ENCODE measurements around the gene MRFAP1. TPM values are rescaled to one million over a fixed set of nuclear protein-coding genes. Genes with fewer than 3 reads are reported as not detected.

MRFAP1 gene
- total and polyA plus RNA-seq, 10 of the 15 experiments (the other 5 are each of a cell fraction or from before 2014, with no cell fraction given): 18.7 to 105 (median 80.8) TPM

DNA sequence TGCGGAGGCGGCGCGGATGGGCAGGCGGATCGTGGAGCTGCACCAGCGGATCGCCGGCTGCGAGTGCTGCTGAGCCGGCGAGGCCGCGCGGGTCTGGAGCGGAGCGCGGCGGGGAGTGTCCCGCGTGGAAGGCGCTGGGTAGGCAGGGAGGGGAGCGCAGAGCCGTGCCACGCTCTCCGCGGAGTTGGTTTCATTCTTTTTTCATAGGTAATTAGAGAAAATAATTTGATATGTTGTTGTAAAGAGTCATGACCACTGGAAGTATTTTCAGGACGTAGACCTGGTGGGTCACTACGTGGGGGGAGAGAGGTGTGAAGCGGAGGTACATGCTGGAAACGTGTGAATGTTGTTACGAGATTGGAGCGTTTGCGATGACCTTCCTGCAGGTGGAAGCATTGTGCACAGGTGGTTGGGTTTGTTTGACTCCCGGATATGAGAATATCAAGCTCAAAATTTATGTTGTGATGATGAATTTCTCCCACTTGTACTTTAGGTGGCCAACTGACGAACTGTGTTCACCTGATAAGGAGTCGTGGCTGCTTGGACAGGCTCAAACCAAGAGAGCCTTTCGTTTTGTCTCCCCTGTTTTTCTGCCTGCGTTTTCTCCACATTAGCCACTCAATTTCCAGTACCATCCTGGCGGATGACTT, 34.1 kb downstream of the MRFAP1 start (continued):
- TF ChIP-seq JUND (IDR thresholded peaks at IDR 0.05; ENCODE audit: low read depth, low read length): no peak
- TF ChIP-seq TCF7 (IDR thresholded peaks at IDR 0.05; ENCODE audit: borderline replicate concordance): no peak
- TF ChIP-seq, protein P1, sequence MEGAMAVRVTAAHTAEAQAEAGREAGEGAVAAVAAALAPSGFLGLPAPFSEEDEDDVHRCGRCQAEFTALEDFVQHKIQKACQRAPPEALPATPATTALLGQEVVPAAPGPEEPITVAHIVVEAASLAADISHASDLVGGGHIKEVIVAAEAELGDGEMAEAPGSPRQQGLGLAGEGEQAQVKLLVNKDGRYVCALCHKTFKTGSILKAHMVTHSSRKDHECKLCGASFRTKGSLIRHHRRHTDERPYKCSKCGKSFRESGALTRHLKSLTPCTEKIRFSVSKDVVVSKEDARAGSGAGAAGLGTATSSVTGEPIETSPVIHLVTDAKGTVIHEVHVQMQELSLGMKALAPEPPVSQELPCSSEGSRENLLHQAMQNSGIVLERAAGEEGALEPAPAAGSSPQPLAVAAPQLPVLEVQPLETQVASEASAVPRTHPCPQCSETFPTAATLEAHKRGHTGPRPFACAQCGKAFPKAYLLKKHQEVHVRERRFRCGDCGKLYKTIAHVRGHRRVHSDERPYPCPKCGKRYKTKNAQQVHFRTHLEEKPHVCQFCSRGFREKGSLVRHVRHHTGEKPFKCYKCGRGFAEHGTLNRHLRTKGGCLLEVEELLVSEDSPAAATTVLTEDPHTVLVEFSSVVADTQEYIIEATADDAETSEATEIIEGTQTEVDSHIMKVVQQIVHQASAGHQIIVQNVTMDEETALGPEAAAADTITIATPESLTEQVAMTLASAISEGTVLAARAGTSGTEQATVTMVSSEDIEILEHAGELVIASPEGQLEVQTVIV (IDR thresholded peaks at IDR 0.05; ENCODE audit: borderline replicate concordance, partially characterized antibody): peak; percentile 87
- 0 out of 2 replicates have a peak, but pooled peaks have one; percentile 64 for TF ChIP-seq WRNIP1 (IDR thresholded peaks at IDR 0.05; ENCODE audit: borderline replicate concordance, low read depth, low read length)
- no peak for TF ChIP-seq NFXL1 (IDR thresholded peaks at IDR 0.05; ENCODE audit: borderline replicate concordance)
- no peak for TF ChIP-seq NRF1 (conservative IDR thresholded peaks at IDR 0.05; ENCODE audit: low read depth, low read length)
- TF ChIP-seq ZNF207 (IDR thresholded peaks at IDR 0.05; ENCODE audit: borderline replicate concordance): no peak
- no peak for TF ChIP-seq NFIC (IDR thresholded peaks at IDR 0.05; ENCODE audit: low read depth, low read length)
- TF ChIP-seq SMC3 (IDR thresholded peaks at IDR 0.05; ENCODE audit: borderline replicate concordance, low read length): peak; percentile 56; the same call in 1 of the 2 replicates
- TF ChIP-seq ZBTB11 (CRISPR knock-in tag; IDR thresholded peaks at IDR 0.05): no peak
- no peak for TF ChIP-seq ZNF274 (IDR thresholded peaks at IDR 0.05; ENCODE audit: insufficient read depth, insufficient read length)
- TF ChIP-seq MXI1 (IDR thresholded peaks at IDR 0.05; ENCODE audit: low read depth, low read length): peak; percentile 34; the same call in 1 of the 2 replicates
- no peak for TF ChIP-seq KAT2A (conservative IDR thresholded peaks at IDR 0.05; ENCODE audit: control insufficient read depth, low read depth, low read length)
- TF ChIP-seq E2F8 (IDR thresholded peaks at IDR 0.05; ENCODE audit: low read depth, partially characterized antibody): no peak
- TF ChIP-seq PML (IDR thresholded peaks at IDR 0.05; ENCODE audit: low read length): no peak; the same call in 1 of the 2 replicates
- no peak for TF ChIP-seq NR2F1 (conservative IDR thresholded peaks at IDR 0.05)
- 0 out of 2 replicates have a peak, but pooled peaks have one; percentile 41 for TF ChIP-seq MLLT1 (IDR thresholded peaks at IDR 0.05)
- no peak for TF ChIP-seq BCL11A (IDR thresholded peaks at IDR 0.05; ENCODE audit: low read depth, low read length)
- no peak for TF ChIP-seq SRF (IDR thresholded peaks at IDR 0.05; ENCODE audit: low read depth in 2 of 2, low read length in 2 of 2)
- TF ChIP-seq NR2C1 (IDR thresholded peaks at IDR 0.05): no peak
- no peak for TF ChIP-seq RB1 (IDR thresholded peaks at IDR 0.05; ENCODE audit: borderline replicate concordance)

Measured in GM12878 (cell line).